Measurements from ENCODE around the gene SERPINB6. TPM values are rescaled to one million over a fixed set of nuclear protein-coding genes. Genes with fewer than 3 reads are reported as not detected.
"Not testable (repeated sequence)": the region's sequence is repeated elsewhere in the genome, so short reads cannot be mapped to it uniquely, and the experiment has no call there.

SERPINB6 gene
- 89.5 TPM for total RNA-seq

DNA sequence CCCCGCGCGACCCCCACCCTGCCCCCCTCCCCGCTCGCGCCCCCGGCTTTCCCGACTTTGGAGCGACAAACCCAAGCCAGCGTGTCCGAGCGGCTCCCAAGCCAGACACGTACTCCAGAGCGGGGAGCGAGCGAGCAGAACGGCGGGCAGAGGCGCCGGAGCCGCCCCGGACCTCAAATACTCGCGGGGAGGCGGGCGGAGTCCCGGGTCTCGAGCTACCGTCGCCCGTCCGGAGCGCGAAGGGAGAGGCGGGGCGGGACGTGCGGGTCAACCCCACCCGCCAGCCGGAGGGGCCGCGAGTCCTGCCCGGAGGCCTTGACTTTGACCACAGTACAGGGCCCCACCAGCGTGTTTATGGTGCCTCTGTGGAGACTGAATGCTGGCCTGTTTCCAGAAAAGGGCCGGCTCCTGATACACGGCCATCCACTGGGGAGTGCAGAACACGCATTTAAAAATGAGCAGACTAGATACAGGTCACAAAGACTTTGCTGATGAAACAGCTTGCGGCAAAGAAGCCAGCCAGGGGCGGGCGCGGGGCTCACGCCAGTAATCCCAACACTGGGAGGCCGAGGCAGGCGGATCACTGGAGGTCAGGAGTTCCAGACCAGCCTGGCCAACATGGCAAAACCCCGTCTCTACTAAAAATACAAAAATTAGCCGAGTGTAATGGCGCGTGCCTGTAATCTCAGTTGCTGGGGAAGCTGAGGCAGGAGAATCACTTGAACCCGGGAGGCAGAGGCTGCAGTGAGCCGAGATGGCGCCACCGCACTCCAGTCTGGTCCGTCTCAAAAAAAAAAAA, at the start of gene SERPINB6:
Gene SERPINB6, minus strand, starts transcription at position 148 of the 799 bp plus-strand sequence. CDS start 12,235 bp downstream, outside the sequence.
- peak; percentile 82 for DNase-seq

DNA sequence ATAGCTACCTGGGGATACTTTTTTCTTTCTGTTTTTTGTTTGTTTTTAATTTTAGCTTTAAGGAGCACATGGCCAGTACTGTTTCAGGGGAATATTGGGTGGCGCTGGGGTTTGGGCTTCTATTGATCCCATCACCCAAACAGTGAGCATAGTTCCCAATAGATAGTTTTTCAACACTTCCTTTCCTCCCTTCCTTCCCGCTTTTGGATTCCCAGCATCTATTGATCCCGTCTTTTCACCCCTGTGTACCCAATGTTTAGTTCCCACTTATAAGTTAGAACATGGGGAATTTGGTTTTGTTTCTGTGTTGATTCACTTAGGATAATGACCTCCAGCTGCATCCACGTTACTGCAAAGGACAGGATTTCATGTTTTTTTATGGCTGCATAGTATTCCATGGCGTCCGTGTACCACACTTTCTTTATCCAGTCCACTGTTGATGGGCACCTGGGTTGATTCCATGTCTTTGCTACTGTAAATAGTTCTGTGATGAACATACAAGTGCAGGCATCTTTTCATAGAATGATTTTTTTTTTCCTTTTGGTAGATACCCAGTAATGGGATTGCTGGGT, 48.5 kb upstream of the SERPINB6 start:
- no peak for DNase-seq

DNA sequence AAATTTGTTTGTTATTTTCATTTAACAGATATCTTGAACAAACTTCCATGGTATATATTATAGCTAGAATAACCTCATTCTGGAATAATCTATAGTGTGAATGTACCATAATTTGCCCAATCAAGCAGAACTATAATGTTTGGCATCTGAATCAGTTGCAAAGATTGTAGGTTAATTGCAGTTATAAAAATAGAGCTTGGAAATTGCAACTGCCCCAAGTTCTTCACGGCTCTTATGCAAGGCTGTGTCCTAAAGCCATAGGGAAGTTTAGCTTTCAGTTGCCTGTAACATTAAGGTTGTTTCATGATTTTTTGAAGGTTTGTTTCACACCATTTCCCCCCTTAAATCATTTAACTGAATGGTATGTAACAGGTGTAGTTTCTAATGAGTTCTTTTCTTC, 47.7 kb upstream of the SERPINB6 start:
- DNase-seq = no peak

DNA sequence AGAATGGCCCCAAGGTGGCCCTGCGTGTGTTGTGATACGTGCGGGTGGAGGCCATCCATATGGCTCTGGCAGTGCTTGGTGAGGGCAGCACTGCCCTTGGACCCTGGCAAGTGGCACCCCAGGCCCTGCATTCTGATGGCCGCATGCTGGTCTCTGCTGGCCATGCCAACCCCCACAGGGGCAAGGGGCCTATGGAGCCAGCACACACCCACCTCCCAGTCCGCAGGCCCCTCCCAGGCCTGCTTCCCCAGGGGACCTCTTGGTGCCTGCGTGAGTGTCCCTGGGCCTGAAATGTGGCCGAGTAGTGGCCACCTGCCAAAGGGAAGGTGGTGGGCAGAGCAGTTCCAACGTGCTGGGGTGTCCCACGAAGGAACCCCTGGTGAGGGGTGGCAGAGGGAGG, 45.9 kb upstream of the SERPINB6 start:
- DNase-seq = no peak

DNA sequence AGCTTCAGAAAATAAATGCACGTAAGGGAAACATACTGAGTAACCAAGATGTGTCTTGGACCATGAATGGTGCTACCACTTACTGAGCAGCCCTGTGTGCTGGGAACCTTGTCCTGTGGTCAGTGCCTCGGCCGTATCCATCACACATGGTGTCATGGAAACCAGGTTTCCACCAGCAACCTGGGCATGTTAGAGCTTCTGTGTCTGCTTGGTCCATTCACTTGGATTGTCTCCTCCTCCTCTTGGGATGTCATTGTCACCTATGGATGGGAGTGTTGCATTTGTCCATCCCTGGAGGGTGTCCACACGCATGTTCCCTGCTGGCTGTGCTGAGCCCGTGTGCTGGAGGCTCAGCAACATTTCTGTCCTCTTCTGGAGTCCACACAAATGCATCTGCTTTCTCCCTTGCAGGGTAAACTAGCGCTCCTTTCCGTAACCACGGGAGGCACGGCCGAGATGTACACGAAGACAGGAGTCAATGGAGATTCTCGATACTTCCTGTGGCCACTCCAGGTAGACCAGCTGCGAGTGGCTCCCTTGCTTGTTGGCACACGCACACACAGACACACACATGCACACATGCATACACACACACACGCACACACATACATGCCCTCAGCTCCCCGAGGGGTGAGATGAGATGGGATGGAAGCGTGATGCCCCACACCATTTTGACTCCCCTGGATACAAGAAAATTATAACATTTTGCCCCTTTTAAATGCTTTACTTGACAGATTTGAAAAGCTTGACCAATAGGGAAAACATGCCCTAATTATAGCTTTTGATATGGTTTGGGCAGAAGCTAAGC, 45.3 kb upstream of the SERPINB6 start:
- no peak for DNase-seq

DNA sequence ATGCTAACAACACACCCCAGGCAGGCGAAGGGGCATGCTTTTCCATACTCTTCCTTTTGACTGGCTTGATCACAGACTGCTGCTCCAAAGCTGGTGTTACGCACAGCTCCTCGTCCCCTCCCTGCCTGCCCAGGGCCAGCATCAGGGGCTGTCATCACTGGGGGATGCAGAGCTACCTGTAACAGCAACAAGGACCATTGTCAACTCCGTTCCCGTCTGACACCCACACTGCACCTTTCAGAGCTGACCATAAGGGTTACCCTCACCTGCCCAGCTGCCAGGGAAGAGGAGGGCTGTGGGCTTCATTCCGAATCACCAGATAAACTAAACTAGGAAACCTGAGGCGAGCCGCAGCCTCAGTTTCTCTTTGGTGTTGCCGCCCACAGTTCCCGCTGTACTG, 43.8 kb upstream of the SERPINB6 start:
- no peak for DNase-seq

DNA sequence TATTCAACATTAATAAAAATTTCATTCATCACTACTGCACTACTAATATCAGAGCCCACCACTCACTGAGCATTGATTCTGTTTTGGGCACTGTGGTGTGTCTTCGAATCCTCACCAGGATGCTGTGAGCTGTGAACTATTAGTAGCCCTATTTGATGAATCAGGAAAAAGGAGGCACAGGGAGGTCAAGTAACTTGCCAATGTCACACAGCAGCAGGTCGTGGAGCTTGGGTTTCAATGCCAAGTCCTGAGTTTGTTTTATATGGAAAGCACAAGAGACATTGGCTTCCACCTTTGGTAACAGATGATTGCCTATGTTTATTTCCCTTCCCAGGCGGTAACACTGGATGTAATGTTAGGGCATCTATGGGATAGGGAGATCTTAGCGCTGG, 43.3 kb upstream of the SERPINB6 start:
- no peak for DNase-seq

DNA sequence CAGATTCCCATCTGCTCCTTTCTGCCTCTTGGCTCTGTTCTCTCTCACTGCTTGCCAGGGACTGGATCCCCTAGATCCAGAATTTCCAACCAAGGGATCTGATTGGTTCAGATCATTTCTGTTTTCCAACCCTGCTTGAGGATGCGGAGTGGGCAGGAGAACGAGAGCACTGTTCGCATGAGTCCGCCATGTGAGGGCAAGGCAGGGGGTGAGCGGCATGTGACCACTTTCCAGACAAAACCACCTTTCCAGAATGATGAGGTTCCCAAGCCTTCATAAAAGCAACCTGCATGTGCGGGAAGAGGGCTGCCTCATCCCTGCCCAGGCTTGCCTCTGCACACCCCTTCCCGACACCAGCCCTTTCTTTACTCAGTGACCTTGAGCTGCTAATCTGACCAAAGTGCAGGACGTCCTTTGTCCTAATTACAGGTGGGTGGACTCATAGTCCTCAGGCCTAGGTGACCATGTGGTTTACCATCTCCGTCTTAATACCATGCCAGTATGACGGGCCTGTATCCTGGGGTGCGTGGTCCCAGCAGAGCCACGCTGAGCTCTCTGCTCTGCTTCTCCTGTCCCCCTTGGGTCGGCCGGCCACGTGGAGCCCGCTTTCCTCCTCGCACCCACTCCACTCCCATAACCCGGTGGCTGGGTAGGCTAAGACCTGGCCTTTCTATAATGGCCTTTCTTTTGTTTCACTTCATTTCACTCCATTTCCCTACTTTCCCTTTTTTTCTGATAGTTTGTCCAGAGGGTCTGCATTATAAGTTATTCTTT, 42.7 kb upstream of the SERPINB6 start:
- no peak for DNase-seq

DNA sequence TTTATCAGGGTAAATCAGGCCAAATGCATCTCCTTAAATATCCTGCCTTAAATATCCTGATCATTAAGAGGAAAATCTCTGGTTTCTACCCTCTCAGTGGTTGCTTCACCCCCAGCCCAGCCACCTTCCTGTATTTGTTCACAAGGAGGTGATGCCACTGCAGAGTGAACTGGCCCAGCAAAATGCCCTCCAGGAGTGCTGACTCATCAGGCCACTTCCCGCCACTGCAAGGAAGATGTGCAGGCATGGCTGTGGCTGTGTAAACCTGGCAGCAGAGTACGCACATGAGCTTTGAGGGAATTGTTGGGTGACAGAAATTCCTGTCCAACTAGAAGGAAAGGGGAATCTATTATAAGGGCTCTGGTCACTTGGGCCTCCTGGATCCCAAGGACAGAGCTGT, 42.1 kb upstream of the SERPINB6 start:
- DNase-seq = no peak

DNA sequence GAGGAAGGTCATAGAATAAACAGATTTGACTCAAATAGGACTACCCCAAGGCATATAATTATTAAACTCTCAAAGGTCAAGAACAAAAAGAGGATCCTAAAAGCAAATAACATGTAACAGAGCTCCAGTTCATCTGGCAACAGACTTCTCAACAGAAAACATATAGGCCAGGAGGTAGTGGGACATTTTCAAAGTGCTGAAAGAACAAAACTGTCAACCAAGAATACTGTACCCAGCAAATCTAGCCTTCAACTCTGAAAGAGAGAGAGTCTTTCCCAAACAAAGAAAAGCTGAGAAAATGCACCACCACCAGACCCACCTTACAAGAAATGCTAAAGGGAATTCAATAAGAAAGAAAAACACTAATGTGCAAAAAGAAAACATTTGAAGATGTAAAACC, 40.2 kb upstream of the SERPINB6 start:
- no peak for DNase-seq

DNA sequence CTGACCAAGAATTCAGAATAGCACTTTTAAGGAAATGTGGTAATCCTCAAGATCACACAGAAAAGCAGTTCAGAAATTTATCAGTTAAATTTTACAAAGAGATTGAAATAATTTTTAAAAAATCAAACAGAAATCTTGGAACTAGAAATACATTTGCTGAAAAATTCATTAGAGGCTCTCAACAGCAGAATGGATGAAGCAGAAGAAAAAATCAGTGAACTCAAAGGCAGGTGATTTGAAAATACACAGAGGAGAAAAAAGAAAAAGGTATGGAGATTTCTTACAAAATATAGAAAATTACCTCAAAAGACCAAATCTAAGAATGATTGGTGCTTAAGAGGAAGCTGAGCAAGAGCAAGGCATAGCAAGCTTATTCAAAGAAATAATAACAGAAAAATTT, 39.8 kb upstream of the SERPINB6 start:
- no peak for DNase-seq

DNA sequence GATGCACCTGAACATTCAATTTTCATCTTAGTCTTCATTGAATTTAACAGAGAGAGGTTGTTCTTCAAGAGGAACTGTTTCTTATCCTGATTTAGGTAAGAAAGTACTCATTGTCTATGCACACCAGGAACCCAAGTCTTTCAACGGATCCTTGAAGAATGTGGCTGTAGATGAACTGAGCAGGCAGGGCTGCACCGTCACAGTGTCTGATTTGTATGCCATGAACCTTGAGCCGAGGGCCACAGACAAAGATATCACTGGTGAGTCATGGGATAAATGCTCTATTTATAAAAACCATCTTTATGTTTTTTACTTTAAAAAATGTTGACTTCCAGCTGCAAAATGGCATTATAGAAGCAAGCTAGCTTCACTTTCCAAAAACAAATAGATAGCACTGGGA, 38.6 kb upstream of the SERPINB6 start:
- no peak for DNase-seq

DNA sequence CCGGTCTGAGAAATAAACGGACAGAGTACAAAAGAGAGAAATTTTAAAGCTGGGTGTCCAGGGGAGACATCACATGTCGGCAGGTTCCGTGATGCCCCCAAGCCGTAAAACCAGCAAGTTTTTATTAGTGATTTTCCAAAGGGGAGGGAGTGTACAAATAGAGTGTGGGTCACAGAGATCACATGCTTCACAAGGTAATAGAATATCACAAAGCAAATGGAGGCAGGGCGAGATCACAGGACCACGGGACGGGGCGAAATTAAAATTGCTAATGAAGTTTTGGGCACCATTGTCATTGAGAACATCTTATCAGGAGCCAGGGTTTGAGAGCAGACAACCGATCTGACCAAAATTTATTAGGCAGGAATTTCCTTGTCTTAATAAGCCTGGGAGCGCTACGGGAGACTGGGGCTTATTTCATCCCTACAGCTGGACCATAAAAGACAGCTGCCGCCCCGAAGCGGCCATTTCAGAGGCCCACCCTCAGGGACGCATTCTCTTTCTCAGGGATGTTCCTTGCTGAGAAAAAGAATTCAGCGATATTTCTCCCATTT, 37.4 kb upstream of the SERPINB6 start:
- DNase-seq = not testable (repeated sequence)

DNA sequence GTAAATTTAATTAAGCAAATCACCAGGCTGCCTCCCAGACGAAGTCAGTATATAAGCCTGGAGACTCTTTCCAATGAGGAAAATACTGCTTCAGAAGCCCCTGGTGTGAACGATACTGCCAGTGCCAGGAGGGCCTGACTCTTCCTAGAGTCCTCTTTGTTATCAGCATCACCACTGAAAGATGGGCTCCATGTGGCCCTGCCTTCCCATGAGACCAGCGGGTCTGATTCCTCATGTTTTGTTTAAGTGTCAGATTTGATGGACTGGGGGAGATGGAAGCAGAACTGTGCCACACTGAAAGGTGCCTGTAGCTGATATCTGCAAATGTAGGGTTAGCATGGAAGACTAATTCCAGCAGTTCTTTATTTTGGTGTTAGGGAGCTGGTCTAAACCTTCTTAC, 36.2 kb upstream of the SERPINB6 start:
- no peak for DNase-seq

DNA sequence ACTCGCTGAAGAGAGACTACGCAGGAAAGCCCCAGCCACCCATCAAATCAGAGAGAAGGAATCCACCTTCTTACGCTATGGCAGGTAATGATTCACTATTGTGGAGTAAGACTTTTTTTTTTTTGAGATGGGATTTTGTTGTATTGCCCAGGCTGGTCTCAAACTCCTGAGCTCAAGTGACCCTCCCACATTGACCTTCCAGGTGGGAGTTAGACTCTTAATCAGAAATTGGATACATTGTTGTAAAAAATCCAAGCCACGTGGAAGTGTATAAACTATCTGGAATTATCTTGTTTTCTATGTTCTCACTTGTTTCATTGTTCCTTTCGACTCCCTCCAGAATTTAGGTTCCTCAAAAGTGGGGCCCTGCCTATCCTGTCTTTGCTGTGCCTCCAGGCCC, 35.1 kb upstream of the SERPINB6 start:
- no peak for DNase-seq

DNA sequence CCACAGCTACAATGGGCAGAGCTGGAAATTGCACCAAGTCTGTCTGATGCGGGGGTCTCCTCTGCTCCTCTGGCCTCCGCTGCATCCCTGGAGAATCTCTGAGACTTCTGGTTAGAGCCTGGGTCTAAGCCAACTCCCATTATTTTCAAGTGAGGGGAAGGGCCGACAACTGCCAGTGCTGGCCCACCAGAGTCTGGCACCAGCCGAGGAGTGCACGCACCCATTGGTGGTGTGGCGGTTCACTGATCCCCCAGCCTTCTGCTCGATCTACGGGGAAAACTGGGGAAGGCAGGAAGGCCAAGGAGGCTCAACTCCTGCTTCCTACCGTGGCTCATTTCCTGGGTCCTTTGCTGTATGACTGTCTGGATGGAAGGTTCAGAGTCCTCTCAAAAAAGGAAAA, 34.5 kb upstream of the SERPINB6 start:
- no peak for DNase-seq

DNA sequence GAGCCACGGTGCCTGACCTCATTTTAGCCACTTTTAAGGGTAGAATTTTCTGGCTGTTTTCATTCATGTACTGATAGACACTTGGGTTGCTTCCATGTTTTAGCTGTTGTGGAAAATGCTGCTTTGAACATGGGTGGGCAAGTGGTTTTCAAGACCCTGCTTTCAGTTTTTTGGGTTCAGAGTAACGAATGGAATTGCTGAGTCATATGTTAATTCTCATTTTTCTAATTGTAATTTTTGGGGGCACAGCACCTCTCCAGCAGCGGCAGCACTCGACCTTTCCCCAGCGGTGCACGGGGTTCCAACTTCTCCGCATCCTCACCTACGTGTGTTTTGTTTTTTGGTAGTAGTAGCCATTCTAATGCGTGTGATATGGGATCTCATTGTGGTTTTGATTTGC, 33.7 kb upstream of the SERPINB6 start:
- DNase-seq = no peak

DNA sequence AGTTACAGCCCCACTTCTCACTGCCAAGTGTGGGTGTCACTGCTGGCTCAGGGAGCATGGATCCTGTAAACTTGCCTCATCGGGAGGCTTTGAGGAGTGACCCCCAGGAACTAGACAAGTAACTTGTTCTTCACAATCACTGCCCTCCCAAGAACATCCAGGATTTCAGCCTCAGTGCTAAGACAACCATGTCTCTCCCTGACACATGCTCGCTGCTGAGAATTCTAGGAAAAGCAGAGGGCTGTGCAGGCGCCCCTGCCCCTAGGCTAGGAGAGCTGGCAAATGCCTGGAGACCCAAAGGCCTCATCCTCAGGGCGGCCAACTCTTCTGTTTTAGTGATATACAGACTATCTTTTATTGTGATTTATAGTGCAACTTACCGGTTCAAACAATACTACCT, 31.9 kb upstream of the SERPINB6 start:
- DNase-seq = not testable (repeated sequence)

DNA sequence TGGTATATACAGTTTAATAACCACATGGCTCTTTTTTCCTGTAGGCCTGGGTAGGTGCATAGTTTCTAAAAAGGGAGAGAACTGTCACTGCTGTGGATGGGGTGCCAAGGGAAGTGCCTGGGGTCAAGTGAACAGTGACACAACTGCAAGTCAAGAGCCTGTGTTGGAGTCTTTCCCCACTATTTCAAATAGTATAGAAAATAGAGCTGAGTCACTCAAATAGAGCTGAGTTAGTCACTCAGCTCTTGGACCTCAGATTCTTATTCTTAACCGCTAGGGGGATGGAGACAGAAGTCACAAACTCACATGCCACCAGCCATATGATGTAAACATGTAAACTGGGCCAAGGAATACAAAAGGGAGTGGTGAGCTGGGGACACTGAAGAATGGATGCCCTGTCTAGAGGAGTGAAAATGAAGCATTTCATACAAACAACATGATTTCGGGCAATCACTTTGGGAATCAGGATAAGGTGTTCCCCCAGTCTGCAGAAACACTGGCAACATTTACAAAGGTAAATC, 30.5 kb upstream of the SERPINB6 start:
- DNase-seq = peak; percentile 43

DNA sequence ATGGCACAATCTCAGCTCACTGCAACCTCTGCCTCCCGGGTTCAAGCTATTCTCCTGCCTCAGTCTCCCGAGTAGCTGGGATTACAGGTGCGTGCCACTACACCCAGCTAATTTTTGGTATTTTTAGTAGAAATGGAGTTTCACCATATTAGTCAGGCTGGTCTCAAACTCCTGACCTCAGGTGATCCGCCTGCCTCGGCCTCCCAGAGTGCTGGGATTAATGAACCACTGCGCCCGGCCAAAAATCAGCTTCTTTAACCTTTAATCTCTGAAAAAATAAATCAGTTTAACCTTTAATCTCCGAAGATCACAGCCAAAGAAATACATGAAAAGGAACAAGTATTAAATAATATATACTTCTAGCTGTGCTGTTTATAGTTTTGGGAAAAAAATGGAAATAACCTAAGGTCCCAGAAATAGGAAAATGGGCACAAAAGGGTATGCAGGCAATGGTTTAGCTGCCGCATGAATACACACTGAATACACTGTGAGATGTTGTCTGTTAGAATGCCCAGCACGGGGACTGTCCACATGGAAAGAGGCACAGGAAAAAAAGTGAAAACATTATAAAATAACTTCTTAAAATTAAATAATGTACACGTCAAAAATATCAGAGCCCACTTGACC, 29.9 kb upstream of the SERPINB6 start:
- DNase-seq = no peak

Data from tongue (tissue), 2 donors.